ENCODE results near the gene THAP12. TPM values are rescaled to one million over a fixed set of nuclear protein-coding genes. Genes with fewer than 3 reads are reported as not detected.

The THAP12 gene
- total RNA-seq, 1 experiment from 2014 or later = 42.5 TPM

DNA sequence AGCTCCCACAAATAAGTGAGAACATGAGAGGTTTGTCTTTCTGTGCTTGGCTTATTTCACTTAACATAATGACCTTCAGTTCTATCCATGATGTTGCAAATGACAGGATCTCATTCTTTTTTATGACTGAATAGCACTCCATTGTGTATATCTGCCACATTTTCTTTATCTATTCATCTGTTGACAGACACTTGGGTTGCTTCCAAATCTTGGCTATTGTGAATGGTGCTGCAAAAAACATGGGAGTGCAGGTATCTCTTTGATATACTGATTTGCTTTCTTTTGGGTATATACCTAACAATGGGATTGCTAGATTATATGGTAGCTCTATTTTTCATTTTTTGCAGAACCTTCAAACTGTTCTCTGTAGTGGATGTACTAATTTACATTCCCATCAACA is 13.5 kb upstream of the THAP12 start:
- H3K4ac ChIP-seq (ENCODE audit: low read depth, low read length) = no peak overlapping the region
- H3K23ac ChIP-seq (ENCODE audit: insufficient read length, low read depth, low read length) = no peak overlapping the region
- DNase-seq = no peak
- H3K4me2 ChIP-seq (ENCODE audit: insufficient read depth, insufficient read length, low read length) = no peak overlapping the region
- no peak overlapping the region for H4K5ac ChIP-seq (ENCODE audit: insufficient read length, low read depth, low read length)
- no peak overlapping the region for H2BK20ac ChIP-seq (ENCODE audit: low read depth, low read length, poor library complexity, severe bottlenecking)
- TF ChIP-seq, protein P1, sequence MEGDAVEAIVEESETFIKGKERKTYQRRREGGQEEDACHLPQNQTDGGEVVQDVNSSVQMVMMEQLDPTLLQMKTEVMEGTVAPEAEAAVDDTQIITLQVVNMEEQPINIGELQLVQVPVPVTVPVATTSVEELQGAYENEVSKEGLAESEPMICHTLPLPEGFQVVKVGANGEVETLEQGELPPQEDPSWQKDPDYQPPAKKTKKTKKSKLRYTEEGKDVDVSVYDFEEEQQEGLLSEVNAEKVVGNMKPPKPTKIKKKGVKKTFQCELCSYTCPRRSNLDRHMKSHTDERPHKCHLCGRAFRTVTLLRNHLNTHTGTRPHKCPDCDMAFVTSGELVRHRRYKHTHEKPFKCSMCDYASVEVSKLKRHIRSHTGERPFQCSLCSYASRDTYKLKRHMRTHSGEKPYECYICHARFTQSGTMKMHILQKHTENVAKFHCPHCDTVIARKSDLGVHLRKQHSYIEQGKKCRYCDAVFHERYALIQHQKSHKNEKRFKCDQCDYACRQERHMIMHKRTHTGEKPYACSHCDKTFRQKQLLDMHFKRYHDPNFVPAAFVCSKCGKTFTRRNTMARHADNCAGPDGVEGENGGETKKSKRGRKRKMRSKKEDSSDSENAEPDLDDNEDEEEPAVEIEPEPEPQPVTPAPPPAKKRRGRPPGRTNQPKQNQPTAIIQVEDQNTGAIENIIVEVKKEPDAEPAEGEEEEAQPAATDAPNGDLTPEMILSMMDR (conservative IDR thresholded peaks at IDR 0.05) = no peak
- H3K27ac ChIP-seq (ENCODE audit: insufficient read length, low read depth, low read length) = no peak overlapping the region
- H2BK120ac ChIP-seq (ENCODE audit: low read depth, low read length, poor library complexity, severe bottlenecking) = no peak overlapping the region
- no peaks in the 10 kb centered on the region for H3K79me1 ChIP-seq (ENCODE audit: insufficient read depth, low read depth, low read length, poor library complexity, severe bottlenecking)
- H3K9me3 ChIP-seq (ENCODE audit: control insufficient read depth, low read depth, low read length) = no peaks in the 10 kb centered on the region
- no peak overlapping the region for H3K14ac ChIP-seq (ENCODE audit: insufficient read depth, low read length)
- no peak overlapping the region for H4K91ac ChIP-seq (ENCODE audit: insufficient read length, low read depth, low read length)
- H2BK12ac ChIP-seq (ENCODE audit: insufficient read length, low read depth, low read length) = no peak overlapping the region
- Mint-ChIP-seq H3K27me3 (ENCODE audit: low read depth) (no peaks in the 10 kb centered on the region), H3K27ac (no peak overlapping the region), H3K4me1 (no peaks in the 10 kb centered on the region), H3K36me3 (ENCODE audit: insufficient read depth in 1 of 3, low read depth in 3 of 3) (no peaks in the 10 kb centered on the region), H3K9me3 (no peaks in the 10 kb centered on the region), H3K4me3 (no peak overlapping the region)
- H3K23me2 ChIP-seq (ENCODE audit: insufficient read length, low read depth, low read length, poor library complexity, severe bottlenecking) = no peaks in the 10 kb centered on the region
- H2BK5ac ChIP-seq (ENCODE audit: insufficient read length, low read length) = no peak overlapping the region
- no peak overlapping the region for H3K18ac ChIP-seq (ENCODE audit: insufficient read length, low read depth, low read length)
- H2BK15ac ChIP-seq (ENCODE audit: low read depth, low read length) = no peak overlapping the region
- H4K20me1 ChIP-seq (ENCODE audit: control insufficient read depth, insufficient read depth, insufficient read length) = no peaks in the 10 kb centered on the region
- no peaks in the 10 kb centered on the region for H3K27me3 ChIP-seq (ENCODE audit: insufficient read depth, low read length)
- no peak overlapping the region for H4K8ac ChIP-seq (replicated peaks; ENCODE audit: insufficient read length, low read depth, low read length)
- no peaks in the 10 kb centered on the region for H3K79me2 ChIP-seq (ENCODE audit: insufficient read depth, low read length)
- no peak overlapping the region for H2AFZ ChIP-seq (ENCODE audit: low read length)
- H3K9ac ChIP-seq (ENCODE audit: extremely low read depth, insufficient read length, low read length) = no peak overlapping the region
- no peak overlapping the region for H3T11ph ChIP-seq (ENCODE audit: low read length)
- H3K4me1 ChIP-seq (ENCODE audit: insufficient read depth, low read length) = no peaks in the 10 kb centered on the region
- H2AK5ac ChIP-seq (ENCODE audit: insufficient read length, low read length) = no peak overlapping the region
- H3K56ac ChIP-seq (ENCODE audit: insufficient read length, low read depth, low read length) = no peak overlapping the region
